K562 (cell line): ENCODE results near the gene TRA2B. TPM values are rescaled to one million over a fixed set of nuclear protein-coding genes. Genes with fewer than 3 reads are reported as not detected.
A peak's percentile ranks its signal among the peaks of the same experiment; 100 is the strongest.

Source experiments
- ADNP ChIP-seq: fragments of 200-800 bp; sonication (Bioruptor generic); IDR thresholded peaks from 2 replicates; pipeline ENCODE4 v1.6.1; 2016; ENCODE audit warnings: missing genetic modification characterization, missing compliant biosample characterization
- ATF4 ChIP-seq: fragments of 450-650 bp; formaldehyde crosslinking; IDR thresholded peaks from 2 replicates; pipeline ENCODE4 v1.4.0; 2022; ENCODE audit warnings: mild to moderate bottlenecking, moderate library complexity
- ATF7 ChIP-seq: fragments of 450-650 bp; IDR thresholded peaks from 2 replicates; pipeline ENCODE4 v1.7.1; 2014; ENCODE audit warnings: mild to moderate bottlenecking, moderate library complexity
- MCM2 ChIP-seq: fragments of 450-650 bp; IDR thresholded peaks from 2 replicates; pipeline ENCODE4 v1.6.1; 2017; ENCODE audit warnings: low read depth, mild to moderate bottlenecking
- MTF1 ChIP-seq: fragments of 250-450 bp; sonication (Bioruptor Pico); IDR thresholded peaks from 2 replicates; pipeline ENCODE4 v1.9.0; 2021; ENCODE audit warnings: moderate library complexity, mild to moderate bottlenecking, inconsistent platforms, borderline replicate concordance
- NCOA6 ChIP-seq: fragments of 450-650 bp; IDR thresholded peaks from 2 replicates; pipeline ENCODE4 v1.6.1; 2017; ENCODE audit warnings: mild to moderate bottlenecking
- POLR2H ChIP-seq: IDR thresholded peaks from 2 replicates; pipeline ENCODE4 v1.6.1; 2016; ENCODE audit warnings: missing genetic modification characterization, low read depth, mild to moderate bottlenecking, control low read depth, missing compliant biosample characterization, moderate library complexity
- RBBP5 ChIP-seq: fragments of 200-600 bp; sonication (generic); IDR thresholded peaks from 2 replicates; pipeline ENCODE4 v1.6.1; 2012; ENCODE audit warnings: borderline replicate concordance, mild to moderate bottlenecking, low read length, control low read depth, inconsistent platforms; ENCODE audit not compliant: insufficient read depth, poor library complexity, severe bottlenecking
- TCF7 ChIP-seq: sonication (generic); IDR thresholded peaks from 2 replicates; pipeline ENCODE4 v1.6.1; 2016; ENCODE audit warnings: antibody characterized with exemption, borderline replicate concordance
- XRCC3 ChIP-seq: fragments of 450-650 bp; IDR thresholded peaks from 2 replicates; pipeline ENCODE4 v1.6.1; 2017; ENCODE audit warnings: mild to moderate bottlenecking, moderate library complexity
- YY1 ChIP-seq, 3 experiments: IDR thresholded peaks; 2 replicates each; pipeline ENCODE4 v1.6.1; 2011; ENCODE audit warnings: low read length in 2 of 3, mild to moderate bottlenecking in 2 of 3, moderate library complexity in 2 of 3, borderline replicate concordance in 1 of 3, control low read depth in 1 of 3, low read depth in 1 of 3; ENCODE audit not compliant: insufficient read depth in 3 of 3, insufficient replicate concordance in 2 of 3, control insufficient read depth in 1 of 3, insufficient read length in 1 of 3; ENCODE audit errors: extremely low read depth in 1 of 3
- ZKSCAN3 ChIP-seq: fragments of 250-450 bp; sonication (Bioruptor Pico); IDR thresholded peaks from 2 replicates; pipeline ENCODE4 v1.4.0; 2020
- ZNF165 ChIP-seq: fragments of 250-450 bp; sonication (Bioruptor Pico); IDR thresholded peaks from 2 replicates; pipeline ENCODE4 v1.4.0; 2020; ENCODE audit warnings: borderline replicate concordance
- ZNF75A ChIP-seq: fragments of 450-650 bp; formaldehyde crosslinking; IDR thresholded peaks from 2 replicates; pipeline ENCODE4 v1.4.0; 2020; ENCODE audit warnings: mild to moderate bottlenecking
- polyA plus RNA-seq, 8 experiments: library from polyadenylated mRNA; depleted of rRNA in 4 of 8; stranded (reverse) in 5 of 8; unstranded in 3 of 8; fragments of >200 nt; fragmentation: Nextera tagmentation in 2 of 8; fragmentation: Illumina TruSeq in 1 of 8; extraction: Ambion mirVana in 2 of 8; extraction: Trizol in 1 of 8; gene quantifications; 2 replicates each; pipeline versions ENCODE4 v1.2.1 to v1.2.3, GENCODE V29; 2011 to 2014; ENCODE audit warnings: inconsistent platforms in 1 of 8, missing spikeins in 1 of 8
- total RNA-seq, 7 experiments: library from RNA; depleted of rRNA in 6 of 7; stranded (reverse); fragments of >200 nt in 6 of 7; fragmentation: Illumina TruSeq in 2 of 7; extraction: Trizol in 2 of 7; gene quantifications; 2 replicates each; pipeline versions ENCODE4 v1.2.1 to v1.2.3, GENCODE V29; 2011 to 2021; ENCODE audit warnings: low replicate concordance in 1 of 7
- TF ChIP-seq, protein P1 (sequence below): fragments of 200-600 bp; sonication (generic); IDR thresholded peaks from one replicate; pipeline ENCODE4 v1.6.1; 2012; ENCODE audit warnings: mild to moderate bottlenecking, low read depth, low read length, inconsistent platforms
- TF ChIP-seq, protein P2 (sequence below): sonication (generic); formaldehyde crosslinking; IDR thresholded peaks from 2 replicates; pipeline ENCODE4 v1.8.0; 2022; ENCODE audit warnings: missing genetic modification reagents, mild to moderate bottlenecking, borderline replicate concordance

Gene TRA2B
- total and polyA plus RNA-seq, 9 of the 15 experiments (the other 6 are each of a cell fraction or from before 2014, with no cell fraction given), result 105 to 411 (median 278) TPM

DNA sequence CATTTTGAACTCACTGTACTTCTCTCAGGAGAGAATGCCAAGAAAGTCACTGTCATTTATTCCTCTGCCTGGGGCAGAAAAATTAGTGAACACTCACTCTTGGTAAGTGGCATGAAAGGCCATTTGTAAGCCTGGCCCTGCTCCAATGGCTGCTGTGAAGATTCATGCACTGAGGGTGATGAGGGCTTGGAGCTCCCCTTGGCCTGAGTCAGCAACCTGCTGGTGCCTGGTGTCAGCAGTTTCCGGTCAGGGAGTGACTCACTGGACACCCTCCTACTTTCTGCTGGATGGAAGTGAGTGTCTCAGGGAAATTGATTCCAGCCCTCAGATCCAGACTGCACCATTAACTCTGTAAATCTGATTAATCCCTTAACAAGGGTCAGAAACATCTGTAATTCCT, 37.6 kb downstream of the TRA2B start (continued):
- no peak for TF ChIP-seq POLR2H (tag)
- peak in 2 of 3 experiments; percentile 46 to 85 for TF ChIP-seq YY1 (IDR thresholded peaks at IDR 0.05; ENCODE audit: borderline replicate concordance in 1 of 3, control insufficient read depth in 1 of 3, extremely low read depth in 1 of 3, insufficient read depth in 3 of 3, insufficient read length in 1 of 3, insufficient replicate concordance in 2 of 3, low read depth in 1 of 3, low read length in 2 of 3)
- TF ChIP-seq TCF7, result no peak
- peak; percentile 38; the same call in 1 of the 2 replicates for TF ChIP-seq ATF7
- no peak for TF ChIP-seq RBBP5
- no peak for TF ChIP-seq XRCC3
- TF ChIP-seq ZNF75A (CRISPR knock-in tag), result no peak
- TF ChIP-seq ZKSCAN3 (CRISPR knock-in tag), result no peak
- TF ChIP-seq, protein P1, sequence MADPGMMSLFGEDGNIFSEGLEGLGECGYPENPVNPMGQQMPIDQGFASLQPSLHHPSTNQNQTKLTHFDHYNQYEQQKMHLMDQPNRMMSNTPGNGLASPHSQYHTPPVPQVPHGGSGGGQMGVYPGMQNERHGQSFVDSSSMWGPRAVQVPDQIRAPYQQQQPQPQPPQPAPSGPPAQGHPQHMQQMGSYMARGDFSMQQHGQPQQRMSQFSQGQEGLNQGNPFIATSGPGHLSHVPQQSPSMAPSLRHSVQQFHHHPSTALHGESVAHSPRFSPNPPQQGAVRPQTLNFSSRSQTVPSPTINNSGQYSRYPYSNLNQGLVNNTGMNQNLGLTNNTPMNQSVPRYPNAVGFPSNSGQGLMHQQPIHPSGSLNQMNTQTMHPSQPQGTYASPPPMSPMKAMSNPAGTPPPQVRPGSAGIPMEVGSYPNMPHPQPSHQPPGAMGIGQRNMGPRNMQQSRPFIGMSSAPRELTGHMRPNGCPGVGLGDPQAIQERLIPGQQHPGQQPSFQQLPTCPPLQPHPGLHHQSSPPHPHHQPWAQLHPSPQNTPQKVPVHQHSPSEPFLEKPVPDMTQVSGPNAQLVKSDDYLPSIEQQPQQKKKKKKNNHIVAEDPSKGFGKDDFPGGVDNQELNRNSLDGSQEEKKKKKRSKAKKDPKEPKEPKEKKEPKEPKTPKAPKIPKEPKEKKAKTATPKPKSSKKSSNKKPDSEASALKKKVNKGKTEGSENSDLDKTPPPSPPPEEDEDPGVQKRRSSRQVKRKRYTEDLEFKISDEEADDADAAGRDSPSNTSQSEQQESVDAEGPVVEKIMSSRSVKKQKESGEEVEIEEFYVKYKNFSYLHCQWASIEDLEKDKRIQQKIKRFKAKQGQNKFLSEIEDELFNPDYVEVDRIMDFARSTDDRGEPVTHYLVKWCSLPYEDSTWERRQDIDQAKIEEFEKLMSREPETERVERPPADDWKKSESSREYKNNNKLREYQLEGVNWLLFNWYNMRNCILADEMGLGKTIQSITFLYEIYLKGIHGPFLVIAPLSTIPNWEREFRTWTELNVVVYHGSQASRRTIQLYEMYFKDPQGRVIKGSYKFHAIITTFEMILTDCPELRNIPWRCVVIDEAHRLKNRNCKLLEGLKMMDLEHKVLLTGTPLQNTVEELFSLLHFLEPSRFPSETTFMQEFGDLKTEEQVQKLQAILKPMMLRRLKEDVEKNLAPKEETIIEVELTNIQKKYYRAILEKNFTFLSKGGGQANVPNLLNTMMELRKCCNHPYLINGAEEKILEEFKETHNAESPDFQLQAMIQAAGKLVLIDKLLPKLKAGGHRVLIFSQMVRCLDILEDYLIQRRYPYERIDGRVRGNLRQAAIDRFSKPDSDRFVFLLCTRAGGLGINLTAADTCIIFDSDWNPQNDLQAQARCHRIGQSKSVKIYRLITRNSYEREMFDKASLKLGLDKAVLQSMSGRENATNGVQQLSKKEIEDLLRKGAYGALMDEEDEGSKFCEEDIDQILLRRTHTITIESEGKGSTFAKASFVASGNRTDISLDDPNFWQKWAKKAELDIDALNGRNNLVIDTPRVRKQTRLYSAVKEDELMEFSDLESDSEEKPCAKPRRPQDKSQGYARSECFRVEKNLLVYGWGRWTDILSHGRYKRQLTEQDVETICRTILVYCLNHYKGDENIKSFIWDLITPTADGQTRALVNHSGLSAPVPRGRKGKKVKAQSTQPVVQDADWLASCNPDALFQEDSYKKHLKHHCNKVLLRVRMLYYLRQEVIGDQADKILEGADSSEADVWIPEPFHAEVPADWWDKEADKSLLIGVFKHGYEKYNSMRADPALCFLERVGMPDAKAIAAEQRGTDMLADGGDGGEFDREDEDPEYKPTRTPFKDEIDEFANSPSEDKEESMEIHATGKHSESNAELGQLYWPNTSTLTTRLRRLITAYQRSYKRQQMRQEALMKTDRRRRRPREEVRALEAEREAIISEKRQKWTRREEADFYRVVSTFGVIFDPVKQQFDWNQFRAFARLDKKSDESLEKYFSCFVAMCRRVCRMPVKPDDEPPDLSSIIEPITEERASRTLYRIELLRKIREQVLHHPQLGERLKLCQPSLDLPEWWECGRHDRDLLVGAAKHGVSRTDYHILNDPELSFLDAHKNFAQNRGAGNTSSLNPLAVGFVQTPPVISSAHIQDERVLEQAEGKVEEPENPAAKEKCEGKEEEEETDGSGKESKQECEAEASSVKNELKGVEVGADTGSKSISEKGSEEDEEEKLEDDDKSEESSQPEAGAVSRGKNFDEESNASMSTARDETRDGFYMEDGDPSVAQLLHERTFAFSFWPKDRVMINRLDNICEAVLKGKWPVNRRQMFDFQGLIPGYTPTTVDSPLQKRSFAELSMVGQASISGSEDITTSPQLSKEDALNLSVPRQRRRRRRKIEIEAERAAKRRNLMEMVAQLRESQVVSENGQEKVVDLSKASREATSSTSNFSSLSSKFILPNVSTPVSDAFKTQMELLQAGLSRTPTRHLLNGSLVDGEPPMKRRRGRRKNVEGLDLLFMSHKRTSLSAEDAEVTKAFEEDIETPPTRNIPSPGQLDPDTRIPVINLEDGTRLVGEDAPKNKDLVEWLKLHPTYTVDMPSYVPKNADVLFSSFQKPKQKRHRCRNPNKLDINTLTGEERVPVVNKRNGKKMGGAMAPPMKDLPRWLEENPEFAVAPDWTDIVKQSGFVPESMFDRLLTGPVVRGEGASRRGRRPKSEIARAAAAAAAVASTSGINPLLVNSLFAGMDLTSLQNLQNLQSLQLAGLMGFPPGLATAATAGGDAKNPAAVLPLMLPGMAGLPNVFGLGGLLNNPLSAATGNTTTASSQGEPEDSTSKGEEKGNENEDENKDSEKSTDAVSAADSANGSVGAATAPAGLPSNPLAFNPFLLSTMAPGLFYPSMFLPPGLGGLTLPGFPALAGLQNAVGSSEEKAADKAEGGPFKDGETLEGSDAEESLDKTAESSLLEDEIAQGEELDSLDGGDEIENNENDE, result no peak
- no peak for TF ChIP-seq ATF4 (CRISPR knock-in tag)
- TF ChIP-seq, protein P2, sequence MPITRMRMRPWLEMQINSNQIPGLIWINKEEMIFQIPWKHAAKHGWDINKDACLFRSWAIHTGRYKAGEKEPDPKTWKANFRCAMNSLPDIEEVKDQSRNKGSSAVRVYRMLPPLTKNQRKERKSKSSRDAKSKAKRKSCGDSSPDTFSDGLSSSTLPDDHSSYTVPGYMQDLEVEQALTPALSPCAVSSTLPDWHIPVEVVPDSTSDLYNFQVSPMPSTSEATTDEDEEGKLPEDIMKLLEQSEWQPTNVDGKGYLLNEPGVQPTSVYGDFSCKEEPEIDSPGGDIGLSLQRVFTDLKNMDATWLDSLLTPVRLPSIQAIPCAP (CRISPR knock-in tag), result no peak
- TF ChIP-seq MTF1 (CRISPR knock-in tag), result no peak
- no peak for TF ChIP-seq ZNF165
- no peak for TF ChIP-seq NCOA6
- TF ChIP-seq ADNP (tag), result no peak
- TF ChIP-seq MCM2, result no peak
